ENCODE results near the gene COMMD3. TPM values are rescaled to one million over a fixed set of nuclear protein-coding genes. Genes with fewer than 3 reads are reported as not detected.

COMMD3 gene
- total and polyA plus RNA-seq, 2 of the 8 experiments (the other 6 are each of a cell fraction or from before 2014, with no cell fraction given), result 2.3 to 2.7 TPM

DNA sequence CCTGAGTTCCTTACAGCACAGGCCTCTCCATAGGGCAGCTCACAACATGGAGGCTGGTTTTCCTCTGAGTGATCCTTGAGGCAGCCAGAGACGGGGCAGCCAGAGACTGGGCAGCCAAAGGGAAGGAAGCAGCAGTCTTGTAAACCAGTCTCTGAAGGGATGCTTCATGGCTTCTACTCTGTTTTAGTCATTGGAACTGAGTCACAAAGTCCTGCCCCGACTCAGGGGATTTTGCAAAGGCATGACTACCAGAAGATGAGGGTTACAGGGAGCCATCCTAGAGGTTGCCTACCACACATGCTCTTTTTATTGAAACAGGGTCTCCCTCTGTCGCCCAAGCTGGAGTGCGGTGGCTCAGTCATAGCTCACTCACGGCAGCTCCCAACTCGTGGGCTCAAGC is 44.4 kb upstream of the COMMD3 start (continued):
- TF ChIP-seq, protein P1, sequence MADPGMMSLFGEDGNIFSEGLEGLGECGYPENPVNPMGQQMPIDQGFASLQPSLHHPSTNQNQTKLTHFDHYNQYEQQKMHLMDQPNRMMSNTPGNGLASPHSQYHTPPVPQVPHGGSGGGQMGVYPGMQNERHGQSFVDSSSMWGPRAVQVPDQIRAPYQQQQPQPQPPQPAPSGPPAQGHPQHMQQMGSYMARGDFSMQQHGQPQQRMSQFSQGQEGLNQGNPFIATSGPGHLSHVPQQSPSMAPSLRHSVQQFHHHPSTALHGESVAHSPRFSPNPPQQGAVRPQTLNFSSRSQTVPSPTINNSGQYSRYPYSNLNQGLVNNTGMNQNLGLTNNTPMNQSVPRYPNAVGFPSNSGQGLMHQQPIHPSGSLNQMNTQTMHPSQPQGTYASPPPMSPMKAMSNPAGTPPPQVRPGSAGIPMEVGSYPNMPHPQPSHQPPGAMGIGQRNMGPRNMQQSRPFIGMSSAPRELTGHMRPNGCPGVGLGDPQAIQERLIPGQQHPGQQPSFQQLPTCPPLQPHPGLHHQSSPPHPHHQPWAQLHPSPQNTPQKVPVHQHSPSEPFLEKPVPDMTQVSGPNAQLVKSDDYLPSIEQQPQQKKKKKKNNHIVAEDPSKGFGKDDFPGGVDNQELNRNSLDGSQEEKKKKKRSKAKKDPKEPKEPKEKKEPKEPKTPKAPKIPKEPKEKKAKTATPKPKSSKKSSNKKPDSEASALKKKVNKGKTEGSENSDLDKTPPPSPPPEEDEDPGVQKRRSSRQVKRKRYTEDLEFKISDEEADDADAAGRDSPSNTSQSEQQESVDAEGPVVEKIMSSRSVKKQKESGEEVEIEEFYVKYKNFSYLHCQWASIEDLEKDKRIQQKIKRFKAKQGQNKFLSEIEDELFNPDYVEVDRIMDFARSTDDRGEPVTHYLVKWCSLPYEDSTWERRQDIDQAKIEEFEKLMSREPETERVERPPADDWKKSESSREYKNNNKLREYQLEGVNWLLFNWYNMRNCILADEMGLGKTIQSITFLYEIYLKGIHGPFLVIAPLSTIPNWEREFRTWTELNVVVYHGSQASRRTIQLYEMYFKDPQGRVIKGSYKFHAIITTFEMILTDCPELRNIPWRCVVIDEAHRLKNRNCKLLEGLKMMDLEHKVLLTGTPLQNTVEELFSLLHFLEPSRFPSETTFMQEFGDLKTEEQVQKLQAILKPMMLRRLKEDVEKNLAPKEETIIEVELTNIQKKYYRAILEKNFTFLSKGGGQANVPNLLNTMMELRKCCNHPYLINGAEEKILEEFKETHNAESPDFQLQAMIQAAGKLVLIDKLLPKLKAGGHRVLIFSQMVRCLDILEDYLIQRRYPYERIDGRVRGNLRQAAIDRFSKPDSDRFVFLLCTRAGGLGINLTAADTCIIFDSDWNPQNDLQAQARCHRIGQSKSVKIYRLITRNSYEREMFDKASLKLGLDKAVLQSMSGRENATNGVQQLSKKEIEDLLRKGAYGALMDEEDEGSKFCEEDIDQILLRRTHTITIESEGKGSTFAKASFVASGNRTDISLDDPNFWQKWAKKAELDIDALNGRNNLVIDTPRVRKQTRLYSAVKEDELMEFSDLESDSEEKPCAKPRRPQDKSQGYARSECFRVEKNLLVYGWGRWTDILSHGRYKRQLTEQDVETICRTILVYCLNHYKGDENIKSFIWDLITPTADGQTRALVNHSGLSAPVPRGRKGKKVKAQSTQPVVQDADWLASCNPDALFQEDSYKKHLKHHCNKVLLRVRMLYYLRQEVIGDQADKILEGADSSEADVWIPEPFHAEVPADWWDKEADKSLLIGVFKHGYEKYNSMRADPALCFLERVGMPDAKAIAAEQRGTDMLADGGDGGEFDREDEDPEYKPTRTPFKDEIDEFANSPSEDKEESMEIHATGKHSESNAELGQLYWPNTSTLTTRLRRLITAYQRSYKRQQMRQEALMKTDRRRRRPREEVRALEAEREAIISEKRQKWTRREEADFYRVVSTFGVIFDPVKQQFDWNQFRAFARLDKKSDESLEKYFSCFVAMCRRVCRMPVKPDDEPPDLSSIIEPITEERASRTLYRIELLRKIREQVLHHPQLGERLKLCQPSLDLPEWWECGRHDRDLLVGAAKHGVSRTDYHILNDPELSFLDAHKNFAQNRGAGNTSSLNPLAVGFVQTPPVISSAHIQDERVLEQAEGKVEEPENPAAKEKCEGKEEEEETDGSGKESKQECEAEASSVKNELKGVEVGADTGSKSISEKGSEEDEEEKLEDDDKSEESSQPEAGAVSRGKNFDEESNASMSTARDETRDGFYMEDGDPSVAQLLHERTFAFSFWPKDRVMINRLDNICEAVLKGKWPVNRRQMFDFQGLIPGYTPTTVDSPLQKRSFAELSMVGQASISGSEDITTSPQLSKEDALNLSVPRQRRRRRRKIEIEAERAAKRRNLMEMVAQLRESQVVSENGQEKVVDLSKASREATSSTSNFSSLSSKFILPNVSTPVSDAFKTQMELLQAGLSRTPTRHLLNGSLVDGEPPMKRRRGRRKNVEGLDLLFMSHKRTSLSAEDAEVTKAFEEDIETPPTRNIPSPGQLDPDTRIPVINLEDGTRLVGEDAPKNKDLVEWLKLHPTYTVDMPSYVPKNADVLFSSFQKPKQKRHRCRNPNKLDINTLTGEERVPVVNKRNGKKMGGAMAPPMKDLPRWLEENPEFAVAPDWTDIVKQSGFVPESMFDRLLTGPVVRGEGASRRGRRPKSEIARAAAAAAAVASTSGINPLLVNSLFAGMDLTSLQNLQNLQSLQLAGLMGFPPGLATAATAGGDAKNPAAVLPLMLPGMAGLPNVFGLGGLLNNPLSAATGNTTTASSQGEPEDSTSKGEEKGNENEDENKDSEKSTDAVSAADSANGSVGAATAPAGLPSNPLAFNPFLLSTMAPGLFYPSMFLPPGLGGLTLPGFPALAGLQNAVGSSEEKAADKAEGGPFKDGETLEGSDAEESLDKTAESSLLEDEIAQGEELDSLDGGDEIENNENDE (IDR thresholded peaks at IDR 0.05; ENCODE audit: insufficient replicate concordance, low read length), result no peak
- TF ChIP-seq FOSL1 (IDR thresholded peaks at IDR 0.05; ENCODE audit: insufficient read depth, low read depth, low read length), result no peak
- TF ChIP-seq SP2 (IDR thresholded peaks at IDR 0.05; ENCODE audit: low read length), result no peak
- TF ChIP-seq RBBP5 (IDR thresholded peaks at IDR 0.05; ENCODE audit: borderline replicate concordance, low read depth, low read length), result no peak
- TF ChIP-seq GTF2F1 (IDR thresholded peaks at IDR 0.05; ENCODE audit: borderline replicate concordance, low read depth, low read length), result no peak
- TF ChIP-seq RFX5 (IDR thresholded peaks at IDR 0.05; ENCODE audit: borderline replicate concordance, low read depth, low read length), result no peak
- TF ChIP-seq EZH2 (IDR thresholded peaks at IDR 0.05; ENCODE audit: low read depth, low read length, severe bottlenecking), result no peak
- TF ChIP-seq TEAD4 (IDR thresholded peaks at IDR 0.05; ENCODE audit: low read depth, low read length), result no peak
- no peak for TF ChIP-seq CREB1 (IDR thresholded peaks at IDR 0.05)
- TF ChIP-seq TAF1 (IDR thresholded peaks at IDR 0.05; ENCODE audit: low read depth, low read length), result no peak

Measured in H1 (cell line).